Nephron progenitor cell (in vitro differentiated cells): ENCODE measurements around the gene PCBD2.

Source experiments
- DNase-seq: peaks from one replicate; pipeline ENCODE4 v3.0.0; 2021
- H3K27ac Mint-ChIP-seq: 2 replicates; pipeline ENCODE4 v1.8.0; 2021; ENCODE audit warnings: mild to moderate bottlenecking, moderate library complexity, mixed read lengths
- H3K27me3 Mint-ChIP-seq: 2 replicates; pipeline ENCODE4 v1.8.0; 2021; ENCODE audit warnings: mild to moderate bottlenecking, low read depth, mixed read lengths; ENCODE audit not compliant: poor library complexity
- H3K36me3 Mint-ChIP-seq: 2 replicates; pipeline ENCODE4 v1.8.0; 2021; ENCODE audit warnings: low read depth, mixed read lengths
- H3K4me1 Mint-ChIP-seq: 2 replicates; pipeline ENCODE4 v1.8.0; 2021; ENCODE audit warnings: mixed read lengths
- H3K4me3 Mint-ChIP-seq: 2 replicates; pipeline ENCODE4 v1.8.0; 2021; ENCODE audit warnings: mild to moderate bottlenecking, moderate library complexity, mixed read lengths
- H3K9me3 Mint-ChIP-seq: 2 replicates; pipeline ENCODE4 v1.8.0; 2021; ENCODE audit warnings: mild to moderate bottlenecking, moderate library complexity, mixed read lengths
- CTCF ChIP-seq: fragments of 200-600 bp; sonication (generic); IDR thresholded peaks from 2 replicates; pipeline ENCODE4 v1.5.0; 2021; ENCODE audit warnings: antibody characterized with exemption

The PCBD2 gene

GRCh38 chr5:135012033-135012588 is 107.2 kb downstream of the PCBD2 start:
- TF ChIP-seq CTCF, result no peak
- Mint-ChIP-seq H3K27me3 (peaks cover 21% of the 10 kb centered on the region), H3K4me3 (no peak overlapping the region), H3K4me1 (peaks cover 18% of the 10 kb centered on the region), H3K36me3 (no peaks in the 10 kb centered on the region), H3K9me3 (no peaks in the 10 kb centered on the region), H3K27ac (no peak overlapping the region)
- DNase-seq, result no peak
